Measurements from ENCODE around the gene TBRG1. TPM values are rescaled to one million over a fixed set of nuclear protein-coding genes. Genes with fewer than 3 reads are reported as not detected.

TBRG1 gene, protein sequence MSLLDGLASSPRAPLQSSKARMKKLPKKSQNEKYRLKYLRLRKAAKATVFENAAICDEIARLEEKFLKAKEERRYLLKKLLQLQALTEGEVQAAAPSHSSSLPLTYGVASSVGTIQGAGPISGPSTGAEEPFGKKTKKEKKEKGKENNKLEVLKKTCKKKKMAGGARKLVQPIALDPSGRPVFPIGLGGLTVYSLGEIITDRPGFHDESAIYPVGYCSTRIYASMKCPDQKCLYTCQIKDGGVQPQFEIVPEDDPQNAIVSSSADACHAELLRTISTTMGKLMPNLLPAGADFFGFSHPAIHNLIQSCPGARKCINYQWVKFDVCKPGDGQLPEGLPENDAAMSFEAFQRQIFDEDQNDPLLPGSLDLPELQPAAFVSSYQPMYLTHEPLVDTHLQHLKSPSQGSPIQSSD
- total RNA-seq (2022; extraction: Qiagen RNA extraction): 14.8 to 17.1 TPM (median 15.2 TPM) in 5 replicates

DNA sequence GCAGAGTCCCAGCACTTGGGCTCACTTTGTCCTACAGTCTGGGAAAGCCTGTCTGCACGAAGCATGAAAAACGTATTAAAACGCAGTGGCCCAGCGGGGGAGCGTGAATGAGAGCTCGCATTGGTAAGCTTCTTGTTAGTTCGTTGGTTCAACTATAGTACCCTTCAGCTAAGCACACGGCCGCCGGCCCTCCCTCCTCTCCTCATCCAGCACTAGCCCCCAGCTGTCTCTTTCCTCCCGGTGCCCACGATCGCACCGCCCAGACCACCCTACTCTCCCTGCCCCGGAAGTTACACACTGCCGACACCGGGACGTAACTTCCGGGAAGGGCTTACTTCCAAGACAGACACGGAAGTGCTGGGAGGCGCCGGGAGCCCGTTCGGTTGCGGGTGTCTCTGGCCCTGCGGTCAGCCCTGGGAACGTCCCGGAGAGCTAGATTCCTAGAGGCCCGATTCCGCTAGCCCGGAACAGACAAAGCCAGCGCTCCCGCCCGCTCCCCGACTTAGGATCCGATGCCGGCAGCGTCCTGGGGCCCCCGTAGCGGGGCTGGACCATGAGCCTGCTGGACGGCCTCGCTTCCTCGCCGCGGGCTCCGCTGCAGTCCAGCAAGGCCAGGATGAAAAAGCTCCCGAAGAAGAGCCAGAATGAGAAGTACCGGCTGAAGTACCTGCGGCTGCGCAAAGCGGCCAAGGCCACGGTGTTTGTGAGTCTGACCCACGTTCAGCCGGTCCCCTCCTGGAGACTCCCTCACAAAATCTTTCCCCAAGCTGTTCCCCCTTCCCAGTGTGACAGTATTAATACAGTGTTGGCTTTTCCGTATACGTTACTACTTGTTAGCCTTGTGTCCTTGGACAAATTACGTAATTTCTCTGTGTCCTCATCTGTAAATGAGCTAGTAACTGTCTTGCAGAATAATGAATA is at the start of gene TBRG1:
Gene TBRG1, plus strand, starts transcription at position 334 of the 921 bp plus-strand sequence. Its CDS starts 220 bp downstream, at position 554.

DNA sequence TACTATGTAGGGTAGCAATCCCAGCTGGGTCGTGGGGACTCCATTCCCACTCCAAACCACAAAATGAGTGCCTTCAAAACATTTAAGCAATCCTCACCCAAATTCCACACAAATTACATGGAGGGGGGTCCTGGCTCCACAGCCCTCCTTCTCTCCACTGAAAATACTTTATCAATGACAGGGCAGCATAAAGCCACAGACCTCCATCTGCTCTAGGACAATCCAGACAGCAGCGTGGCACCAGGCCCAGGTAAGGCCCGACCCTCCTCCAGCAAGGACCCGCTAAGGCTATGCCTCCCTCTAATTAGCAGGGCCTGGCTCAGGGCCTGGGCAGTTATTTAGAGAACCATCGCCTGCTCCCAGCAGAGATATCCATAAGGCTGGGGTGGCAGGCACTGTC is 11.6 kb upstream of the TBRG1 start, which contains the start of gene PANX3:
Gene PANX3, plus strand, starts transcription at position 365 of the 400 bp plus-strand sequence. CDS start 129 bp downstream, outside the sequence.

DNA sequence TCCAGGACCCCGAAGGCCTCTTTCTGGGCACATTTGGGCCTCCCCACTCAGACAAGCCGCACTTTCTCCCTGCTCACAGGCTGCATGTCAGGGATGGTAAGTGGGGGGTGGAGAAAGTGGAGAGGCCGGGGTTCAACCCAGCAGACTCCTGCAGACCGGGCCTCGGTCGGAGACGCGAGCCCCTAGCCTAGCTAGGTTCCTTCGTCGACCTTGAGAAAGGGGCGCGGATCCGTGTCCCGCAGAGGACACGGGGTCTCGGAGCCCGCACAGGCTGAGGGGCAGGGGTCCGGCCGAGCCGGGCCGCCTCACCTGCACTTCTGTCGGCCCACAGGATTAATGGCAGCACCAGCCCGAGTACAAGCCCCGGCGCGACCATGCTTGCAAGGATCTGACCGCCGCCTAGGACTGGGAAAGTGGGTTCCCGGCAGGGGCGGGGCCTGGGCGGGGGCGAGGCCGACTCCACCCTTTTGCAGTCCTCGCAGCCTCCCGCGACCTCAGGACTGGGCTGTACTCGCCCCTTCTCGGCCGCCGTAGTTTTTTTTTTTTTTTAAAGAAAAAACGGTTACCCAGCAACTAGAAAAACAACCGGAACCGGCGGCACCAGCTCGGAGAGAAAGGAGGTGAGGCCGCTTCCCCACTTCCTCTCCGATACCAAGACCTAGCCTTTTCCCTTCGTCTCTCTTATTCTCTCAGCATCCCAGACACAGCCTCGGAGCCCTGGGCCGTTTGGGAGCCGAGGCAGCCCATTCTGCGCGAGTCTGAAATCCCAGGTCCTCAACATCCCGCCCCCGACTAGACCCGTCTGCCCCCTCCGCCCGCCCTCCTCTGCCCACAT is 50.9 kb downstream of the TBRG1 start, which contains the start of the genes SIAE and SPA17:
Gene SIAE, minus strand, starts transcription at position 407 of the 835 bp plus-strand sequence. Its CDS starts 31 bp downstream, at position 376.
Gene SPA17, plus strand, starts transcription at position 572 of the 835 bp plus-strand sequence. CDS start 1,361 bp downstream, outside the sequence.

Other genes with a start within 250 kb of the TBRG1 start
- gene OR8B2, start 238.4 kb upstream of the TBRG1 start, total RNA-seq (2022; extraction: Qiagen RNA extraction): not detected in 5 replicates
- not detected in 5 replicates for gene OR8B3, start 223.8 kb upstream of the TBRG1 start, total RNA-seq (2022; extraction: Qiagen RNA extraction)
- not detected in 5 replicates for gene OR8B4, start 198.0 kb upstream of the TBRG1 start, total RNA-seq (2022; extraction: Qiagen RNA extraction)
- not detected in 5 replicates for gene OR8B8, start 177.2 kb upstream of the TBRG1 start, total RNA-seq (2022; extraction: Qiagen RNA extraction)
- not detected in 5 replicates for gene OR8B12, start 79.2 kb upstream of the TBRG1 start, total RNA-seq (2022; extraction: Qiagen RNA extraction)
- not detected in 5 replicates for gene OR8A1, start 52.9 kb upstream of the TBRG1 start, total RNA-seq (2022; extraction: Qiagen RNA extraction)
- not detected in 5 replicates for gene PANX3, start 11.4 kb upstream of the TBRG1 start, total RNA-seq (2022; extraction: Qiagen RNA extraction)
- 12.8 to 15.0 TPM (median 14.6 TPM) in 5 replicates for gene SIAE, start 50.9 kb downstream of the TBRG1 start, total RNA-seq (2022; extraction: Qiagen RNA extraction)
- 16.2 to 28.7 TPM (median 17.9 TPM) in 5 replicates for gene SPA17, start 51.0 kb downstream of the TBRG1 start, total RNA-seq (2022; extraction: Qiagen RNA extraction)
- gene NRGN, start 117.1 kb downstream of the TBRG1 start, total RNA-seq (2022; extraction: Qiagen RNA extraction): 6.2 to 11.3 TPM (median 11.0 TPM) in 5 replicates
- gene VSIG2, start 129.4 kb downstream of the TBRG1 start, total RNA-seq (2022; extraction: Qiagen RNA extraction): 0.08 TPM in 1 of 5 replicates, not detected in the others
- 9.1 to 14.6 TPM (median 12.8 TPM) in 5 replicates for gene ESAM, start 139.4 kb downstream of the TBRG1 start, total RNA-seq (2022; extraction: Qiagen RNA extraction)
- gene MSANTD2, start 177.5 kb downstream of the TBRG1 start, total RNA-seq (2022; extraction: Qiagen RNA extraction): 4.8 to 5.8 TPM (median 5.3 TPM) in 5 replicates
- gene ROBO3, start 242.6 kb downstream of the TBRG1 start, total RNA-seq (2022; extraction: Qiagen RNA extraction): 2.3 to 3.4 TPM (median 2.7 TPM) in 5 replicates